Kidney (tissue), 14 donors: ENCODE results near the gene SOX11. TPM values are rescaled to one million over a fixed set of nuclear protein-coding genes. Genes with fewer than 3 reads are reported as not detected.
A peak's percentile ranks its signal among the peaks of the same experiment; 100 is the strongest.

ENCODE experiments used
- DNase-seq, 5 donors: peaks; one replicate each; pipeline ENCODE4 v3.0.0-alpha.2; 2013 to 2020
- FAIRE-seq: peaks from 2 replicates; lab custom pipeline; 2012; peaks lifted over from hg19 to GRCh38; lab: Jason Lieb, UNC
- H3K27ac ChIP-seq, 2 donors: one replicate each; pipeline ENCODE4 v1.7.0; 2013; ENCODE audit warnings: low read depth in 2 of 2, low read length in 2 of 2, inconsistent platforms in 1 of 2
- H3K27me3 ChIP-seq: one replicate; pipeline ENCODE4 v1.7.1; 2013; ENCODE audit warnings: low read length, inconsistent platforms; ENCODE audit not compliant: control insufficient read depth, insufficient read depth
- H3K36me3 ChIP-seq, 3 donors: one replicate each; pipeline versions ENCODE4 v1.7.0 to v1.7.1; 2013; ENCODE audit warnings: low read length in 3 of 3, control low read depth in 1 of 3, inconsistent platforms in 1 of 3; ENCODE audit not compliant: insufficient read depth in 3 of 3, control insufficient read depth in 2 of 3
- H3K4me1 ChIP-seq, 3 donors: one replicate each; pipeline versions ENCODE4 v1.7.0 to v1.7.1; 2013; ENCODE audit warnings: low read length in 3 of 3, inconsistent platforms in 1 of 3, low read depth in 1 of 3; ENCODE audit not compliant: control insufficient read depth in 2 of 3, insufficient read depth in 2 of 3
- H3K4me3 ChIP-seq, 3 donors: one replicate each; pipeline versions ENCODE4 v1.7.0 to v1.8.1; 2013; ENCODE audit warnings: low read length in 3 of 3, control low read depth in 1 of 3, inconsistent platforms in 1 of 3
- H3K9ac ChIP-seq, 3 donors: one replicate each; pipeline versions ENCODE4 v1.7.0 to v1.7.1; 2013; ENCODE audit warnings: low read length in 3 of 3, control low read depth in 1 of 3, inconsistent platforms in 1 of 3
- H3K9me3 ChIP-seq, 3 donors: one replicate each; pipeline versions ENCODE4 v1.7.0 to v1.7.1; 2013; ENCODE audit warnings: low read length in 3 of 3, control low read depth in 1 of 3, inconsistent platforms in 1 of 3; ENCODE audit not compliant: control insufficient read depth in 2 of 3, insufficient read depth in 1 of 3
- intact Hi-C: fragments of 100-400 bp; cut with DNase I; formaldehyde crosslinking; loops from one replicate; pipeline ENCODE4 v1.11.1; 2022
- polyA plus RNA-seq: library from polyadenylated mRNA; stranded (reverse); fragments of 350-450 nt; fragmentation: Illumina TruSeq; extraction: RNeasy Lipid Tissue Mini Kit (QIAGEN cat#74804); gene quantifications from one replicate; pipeline ENCODE4 v1.2.3, GENCODE V29; 2014; ENCODE audit warnings: low read depth, low replicate concordance; ENCODE audit not compliant: insufficient read depth
- total RNA-seq: library from RNA; stranded (reverse); fragmentation: NEBNext Ultra II Directional; extraction: Animal tissue kit (Norgen Biotek cat#: 25700); gene quantifications from one replicate; pipeline ENCODE4 v1.2.1, GENCODE V29; 2021
- TF ChIP-seq, protein P1 (sequence below): IDR thresholded peaks from 3 replicates; pipeline ENCODE4 v1.5.1; 2012; ENCODE audit warnings: mild to moderate bottlenecking, moderate library complexity, borderline replicate concordance; ENCODE audit not compliant: insufficient read depth; ENCODE audit errors: extremely low read depth
- donor health status: control.
- donor health status: control.
- donor health status: control.
- donor health status: control.
- donor health status: control.
- donor health status: DM: yes; HTN: yes; CAD: no.
- donor health status: Normal renal cell carcinoma (clear cell type).

The SOX11 gene
- total and polyA plus RNA-seq, 2 donors from 2014 or later, result 0.22 TPM; not detected in 1

DNA sequence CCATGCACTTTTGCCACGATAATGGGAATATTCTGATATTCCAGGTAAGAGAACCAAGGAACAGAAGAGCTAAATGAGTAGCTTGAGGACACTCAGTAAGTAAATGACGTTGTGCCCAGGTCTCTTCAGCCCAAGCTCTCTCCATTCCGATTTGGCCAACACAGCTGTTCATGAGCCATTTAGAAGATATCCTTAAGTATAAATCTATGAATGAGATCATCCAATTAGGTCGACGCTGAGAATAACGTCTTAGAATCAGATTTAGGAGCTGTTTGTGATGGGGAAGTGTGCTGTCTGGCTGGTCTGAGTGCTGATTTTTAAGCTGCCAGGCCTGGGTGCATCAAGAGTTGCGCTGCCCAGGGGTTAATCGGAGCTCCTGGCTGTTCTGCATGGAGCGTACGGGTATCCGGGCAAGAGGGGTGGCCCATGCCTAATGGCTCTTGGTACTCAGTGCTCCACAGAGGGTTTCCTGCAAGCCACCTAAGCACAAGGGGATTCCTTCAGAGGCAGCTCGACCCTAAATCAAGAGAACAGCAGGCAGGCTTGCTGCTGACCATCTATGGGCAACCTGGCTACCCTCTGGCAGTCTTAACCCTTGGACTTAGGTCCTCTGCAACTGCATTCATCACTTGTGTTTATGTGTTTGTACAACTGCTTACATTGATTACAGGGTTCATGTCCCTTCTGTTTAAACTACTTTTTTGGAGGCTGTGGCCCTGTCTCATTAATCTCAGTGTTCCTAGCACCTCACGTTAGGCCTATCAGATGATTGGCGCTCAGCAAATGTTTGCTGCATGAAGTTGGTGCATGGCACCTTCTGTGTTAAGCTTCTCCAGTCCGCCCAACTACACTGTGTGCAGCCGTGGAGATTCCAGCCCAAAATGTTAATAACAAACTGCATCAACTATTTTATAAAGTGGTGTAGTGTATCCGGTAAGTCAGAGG lies 31.9 kb downstream of the SOX11 start:
- no peaks in the 10 kb centered on the region for H3K36me3 ChIP-seq
- no peak for FAIRE-seq
- no peaks in the 10 kb centered on the region for H3K9me3 ChIP-seq
- TF ChIP-seq, protein P1, sequence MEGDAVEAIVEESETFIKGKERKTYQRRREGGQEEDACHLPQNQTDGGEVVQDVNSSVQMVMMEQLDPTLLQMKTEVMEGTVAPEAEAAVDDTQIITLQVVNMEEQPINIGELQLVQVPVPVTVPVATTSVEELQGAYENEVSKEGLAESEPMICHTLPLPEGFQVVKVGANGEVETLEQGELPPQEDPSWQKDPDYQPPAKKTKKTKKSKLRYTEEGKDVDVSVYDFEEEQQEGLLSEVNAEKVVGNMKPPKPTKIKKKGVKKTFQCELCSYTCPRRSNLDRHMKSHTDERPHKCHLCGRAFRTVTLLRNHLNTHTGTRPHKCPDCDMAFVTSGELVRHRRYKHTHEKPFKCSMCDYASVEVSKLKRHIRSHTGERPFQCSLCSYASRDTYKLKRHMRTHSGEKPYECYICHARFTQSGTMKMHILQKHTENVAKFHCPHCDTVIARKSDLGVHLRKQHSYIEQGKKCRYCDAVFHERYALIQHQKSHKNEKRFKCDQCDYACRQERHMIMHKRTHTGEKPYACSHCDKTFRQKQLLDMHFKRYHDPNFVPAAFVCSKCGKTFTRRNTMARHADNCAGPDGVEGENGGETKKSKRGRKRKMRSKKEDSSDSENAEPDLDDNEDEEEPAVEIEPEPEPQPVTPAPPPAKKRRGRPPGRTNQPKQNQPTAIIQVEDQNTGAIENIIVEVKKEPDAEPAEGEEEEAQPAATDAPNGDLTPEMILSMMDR, result no peak
- H3K27me3 ChIP-seq, result no peaks in the 10 kb centered on the region
- H3K4me3 ChIP-seq, result no peak overlapping the region
- H3K27ac ChIP-seq, result no peak overlapping the region
- no peak for DNase-seq
- H3K4me1 ChIP-seq, result no peaks in the 10 kb centered on the region
- intact Hi-C loops, result no loop called here
- no peak overlapping the region for H3K9ac ChIP-seq

DNA sequence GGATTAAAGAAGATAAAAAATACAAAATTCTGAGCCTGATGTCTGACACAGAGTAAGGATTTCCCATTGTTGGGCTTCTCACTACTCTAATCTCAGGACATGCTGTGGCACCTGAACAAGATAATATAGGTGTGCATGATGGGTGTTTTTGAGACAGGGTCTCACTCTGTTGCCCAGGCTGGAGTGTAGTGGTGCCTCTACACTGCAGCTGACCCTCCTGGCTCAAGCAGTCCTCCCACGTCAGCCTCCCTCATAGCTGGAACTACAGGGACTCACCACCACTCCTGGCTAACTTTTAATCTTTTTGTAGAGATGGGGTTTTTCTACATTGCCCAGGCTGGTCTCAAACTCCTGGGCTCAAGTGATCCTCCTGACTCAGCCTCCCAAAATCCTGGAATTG lies 32.9 kb downstream of the SOX11 start:
- DNase-seq (no peak), FAIRE-seq (no peak)
- H3K27me3 ChIP-seq, result no peaks in the 10 kb centered on the region
- no peaks in the 10 kb centered on the region for H3K36me3 ChIP-seq
- H3K4me3 ChIP-seq, result no peak overlapping the region
- no peak overlapping the region for H3K27ac ChIP-seq
- no peak overlapping the region for H3K9ac ChIP-seq
- TF ChIP-seq, protein P1, result no peak
- H3K4me1 ChIP-seq, result no peaks in the 10 kb centered on the region
- no peaks in the 10 kb centered on the region for H3K9me3 ChIP-seq
- intact Hi-C loops, result no loop called here

DNA sequence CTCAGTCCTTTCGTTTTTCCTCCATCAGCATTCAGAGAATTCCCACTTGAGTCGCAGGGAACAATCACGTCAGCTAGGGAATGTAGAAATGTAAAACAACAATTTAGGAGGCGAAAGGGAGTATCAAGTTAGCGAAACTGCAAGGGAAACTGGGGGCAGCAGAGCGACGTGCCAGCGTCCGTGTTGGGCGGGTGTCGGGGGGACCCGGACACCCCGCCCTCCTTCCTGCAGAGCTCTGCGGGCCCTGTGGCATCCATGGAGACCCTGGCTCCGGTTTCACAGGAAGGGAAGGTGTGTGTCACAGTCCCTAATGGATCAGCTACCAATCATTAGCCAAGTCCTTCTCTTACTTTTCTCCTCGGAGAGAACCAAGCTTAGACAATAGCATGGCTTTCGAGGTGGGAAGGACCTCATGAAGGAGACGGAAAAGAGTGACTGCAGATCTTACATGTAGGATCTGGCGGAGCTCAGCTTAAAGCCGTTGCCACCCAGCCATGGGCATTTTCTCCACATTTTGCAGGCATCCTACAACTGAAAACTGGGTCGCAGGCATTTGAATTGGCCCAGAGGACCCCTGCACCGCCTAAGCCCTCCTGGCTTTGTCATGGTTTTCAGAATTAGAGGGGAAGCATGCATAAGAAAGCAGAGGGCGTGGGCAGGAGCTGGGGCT lies 33.7 kb downstream of the SOX11 start:
- no peak for FAIRE-seq
- Histone ChIP-seq H3K27me3 (no peaks in the 10 kb centered on the region), H3K9me3 (no peaks in the 10 kb centered on the region), H3K27ac (no peak overlapping the region), H3K9ac (peak overlapping the region in 1 of 3 donors; percentile 6), H3K36me3 (no peaks in the 10 kb centered on the region), H3K4me1 (no peaks in the 10 kb centered on the region), H3K4me3 (peak overlapping the region; percentile 50 to 61 (median 56))
- DNase-seq, result peak in 4 of 5 donors; percentile 86 to 94 (median 90)
- TF ChIP-seq, protein P1, result no peak
- intact Hi-C loops, result no loop called here
